CD8-positive, alpha-beta memory T cell (primary cell): ENCODE results near the gene GRAMD4. TPM values are rescaled to one million over a fixed set of nuclear protein-coding genes. Genes with fewer than 3 reads are reported as not detected.
A peak's percentile ranks its signal among the peaks of the same experiment; 100 is the strongest.

Experiments used
- CTCF ChIA-PET: fragments of 350-600 bp; sonication (Branson Sonifier 250); formaldehyde crosslinking; loops from one replicate; lab custom pipeline; 2021; ENCODE audit warnings: antibody characterized with exemption; lab: Charles Lee
- POLR2A ChIA-PET: fragments of 350-600 bp; sonication (Branson Sonifier 250); formaldehyde crosslinking; loops from one replicate; lab custom pipeline; 2021; ENCODE audit warnings: antibody characterized with exemption; lab: Charles Lee
- DNase-seq, 5 donors: peaks; one replicate each; pipeline versions ENCODE4 v3.0.0 to v3.0.0-alpha.2; 2020 to 2022; ENCODE audit warnings: mixed read lengths in 1 of 5
- H3K27ac ChIP-seq: one replicate; pipeline ENCODE4 v1.7.0; 2013; ENCODE audit warnings: low read depth, mild to moderate bottlenecking, low read length, moderate library complexity
- H3K27me3 ChIP-seq: 2 replicates; pipeline ENCODE4 v1.7.0; 2013; ENCODE audit warnings: low read length, mild to moderate bottlenecking; ENCODE audit not compliant: insufficient read depth, poor library complexity, severe bottlenecking
- H3K36me3 ChIP-seq: 2 replicates; pipeline ENCODE4 v1.7.0; 2013; ENCODE audit warnings: mild to moderate bottlenecking, low read length, moderate library complexity; ENCODE audit not compliant: insufficient read depth
- H3K4me1 ChIP-seq: 2 replicates; pipeline ENCODE4 v1.7.0; 2013; ENCODE audit warnings: mild to moderate bottlenecking, low read length, moderate library complexity; ENCODE audit not compliant: insufficient read depth
- H3K4me3 ChIP-seq: 2 replicates; pipeline ENCODE4 v1.7.0; 2013; ENCODE audit warnings: mild to moderate bottlenecking, low read length
- H3K9me3 ChIP-seq: 2 replicates; pipeline ENCODE4 v1.7.0; 2013; ENCODE audit warnings: mild to moderate bottlenecking, low read length
- H3K27ac Mint-ChIP-seq, 8 donors: one replicate each; pipeline ENCODE4 v1.8.0; 2020 to 2021; ENCODE audit warnings: mixed read lengths in 8 of 8, mild to moderate bottlenecking in 6 of 8, inconsistent platforms in 3 of 8, moderate library complexity in 3 of 8
- H3K27me3 Mint-ChIP-seq, 2 donors: one replicate each; pipeline ENCODE4 v1.8.0; 2020 to 2021; ENCODE audit warnings: mixed read lengths in 2 of 2, mild to moderate bottlenecking in 1 of 2, moderate library complexity in 1 of 2
- H3K36me3 Mint-ChIP-seq, 3 donors: one replicate each; pipeline ENCODE4 v1.8.0; 2020 to 2021; ENCODE audit warnings: mixed read lengths in 3 of 3, inconsistent platforms in 1 of 3, mild to moderate bottlenecking in 1 of 3
- H3K4me1 Mint-ChIP-seq, 3 donors: one replicate each; pipeline ENCODE4 v1.8.0; 2020 to 2021; ENCODE audit warnings: mixed read lengths in 3 of 3, inconsistent platforms in 1 of 3, mild to moderate bottlenecking in 1 of 3
- H3K4me3 Mint-ChIP-seq, 7 donors: one replicate each; pipeline ENCODE4 v1.8.0; 2020 to 2021; ENCODE audit warnings: mixed read lengths in 7 of 7, mild to moderate bottlenecking in 6 of 7, moderate library complexity in 4 of 7, inconsistent platforms in 2 of 7
- H3K9me3 Mint-ChIP-seq, 5 donors: one replicate each; pipeline ENCODE4 v1.8.0; 2020 to 2022; ENCODE audit warnings: mixed read lengths in 5 of 5, mild to moderate bottlenecking in 3 of 5, moderate library complexity in 2 of 5, inconsistent platforms in 1 of 5
- polyA plus RNA-seq: library from polyadenylated mRNA; unstranded; fragments of 300-500 nt; fragmentation: Illumina TruSeq; gene quantifications from one replicate; pipeline ENCODE4 v1.2.3, GENCODE V29; 2021
- total RNA-seq, 2 experiments: library from RNA; stranded (reverse); gene quantifications; one replicate each; pipeline ENCODE4 v1.2.3, GENCODE V29; 2021

Gene GRAMD4
- total and polyA plus RNA-seq, 3 experiments from 2014 or later: 7.6 to 33.0 (median 25.3) TPM

GRCh38 chr22:46586531-46587011, 33.6 kb upstream of the GRAMD4 start:
- no peaks in the 10 kb centered on the region for H3K27me3 ChIP-seq
- H3K9me3 Mint-ChIP-seq: no peaks in the 10 kb centered on the region
- peak overlapping the region in 3 of 7 donors; percentile 30 to 78 (median 61) for H3K4me3 Mint-ChIP-seq
- no peak overlapping the region for H3K27ac ChIP-seq
- no peaks in the 10 kb centered on the region for H3K36me3 ChIP-seq
- no peak overlapping the region for H3K4me3 ChIP-seq
- peak overlapping the region in 4 of 8 donors; percentile 40 to 86 (median 72) for H3K27ac Mint-ChIP-seq
- CTCF ChIA-PET: no interaction called here
- H3K4me1 ChIP-seq: peaks cover 15% of the 10 kb centered on the region
- H3K9me3 ChIP-seq: no peaks in the 10 kb centered on the region
- H3K27me3 Mint-ChIP-seq: no peaks in the 10 kb centered on the region
- POLR2A ChIA-PET: no interaction called here
- H3K4me1 Mint-ChIP-seq: peaks cover 11 to 27% (median 13%) of the 10 kb centered on the region in 3 donors
- peaks cover 0 to 2% (median 0%) of the 10 kb centered on the region in 3 donors for H3K36me3 Mint-ChIP-seq
- DNase-seq: no peak

DNA sequence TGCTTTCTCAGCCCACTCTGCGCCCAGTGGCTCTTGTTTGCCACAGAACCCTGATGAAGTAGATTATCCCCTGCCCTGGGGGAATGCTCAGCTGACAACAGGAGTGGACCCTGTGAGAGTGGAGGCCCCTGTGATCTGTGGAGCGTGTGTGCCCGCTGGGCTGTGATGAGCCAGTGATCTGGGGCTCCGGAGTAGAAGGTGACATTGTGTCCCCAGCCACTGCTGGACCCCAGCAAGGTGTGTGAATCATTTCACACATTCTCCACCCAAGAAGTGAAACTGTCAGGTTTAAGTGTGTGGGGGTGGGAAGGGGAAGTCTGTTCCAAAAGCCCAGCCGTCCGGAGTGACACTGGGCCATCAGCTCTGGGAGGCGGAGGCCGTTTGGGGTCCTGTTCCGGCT, 33.1 kb upstream of the GRAMD4 start:
- Mint-ChIP-seq H3K36me3 (peaks cover 0 to 2% (median 0%) of the 10 kb centered on the region in 3 donors), H3K4me3 (peak overlapping the region; percentile 30 to 78 (median 72)), H3K4me1 (peaks cover 14 to 26% (median 17%) of the 10 kb centered on the region in 3 donors), H3K9me3 (no peaks in the 10 kb centered on the region), H3K27me3 (no peaks in the 10 kb centered on the region), H3K27ac (peak overlapping the region; percentile 40 to 88 (median 72))
- ChIA-PET CTCF (no interaction called here), POLR2A (no interaction called here)
- H3K27ac ChIP-seq: no peak overlapping the region
- no peak for DNase-seq
- H3K27me3 ChIP-seq: no peaks in the 10 kb centered on the region
- no peaks in the 10 kb centered on the region for H3K9me3 ChIP-seq
- no peak overlapping the region for H3K4me3 ChIP-seq
- H3K4me1 ChIP-seq: peaks cover 18% of the 10 kb centered on the region
- H3K36me3 ChIP-seq: no peaks in the 10 kb centered on the region

GRCh38 chr22:46587492-46588278, 32.5 kb upstream of the GRAMD4 start:
- Mint-ChIP-seq H3K4me1 (peaks cover 21 to 32% (median 23%) of the 10 kb centered on the region in 3 donors), H3K27me3 (no peaks in the 10 kb centered on the region), H3K9me3 (no peaks in the 10 kb centered on the region), H3K27ac (peak overlapping the region; percentile 50 to 88 (median 72)), H3K4me3 (peak overlapping the region; percentile 50 to 78 (median 72)), H3K36me3 (peaks cover 0 to 2% (median 0%) of the 10 kb centered on the region in 3 donors)
- CTCF ChIA-PET: interaction anchor here (1.9 kb wide), 1 partner anchor 11 kb away, joined by 6 read pairs; no protein-coding TSS in a partner anchor
- Histone ChIP-seq H3K27ac (no peak overlapping the region), H3K9me3 (no peaks in the 10 kb centered on the region), H3K4me1 (peaks cover 24% of the 10 kb centered on the region), H3K4me3 (no peak overlapping the region), H3K36me3 (no peaks in the 10 kb centered on the region), H3K27me3 (no peaks in the 10 kb centered on the region)
- POLR2A ChIA-PET: no interaction called here
- peak in 1 of 5 donors; percentile 25 for DNase-seq

DNA sequence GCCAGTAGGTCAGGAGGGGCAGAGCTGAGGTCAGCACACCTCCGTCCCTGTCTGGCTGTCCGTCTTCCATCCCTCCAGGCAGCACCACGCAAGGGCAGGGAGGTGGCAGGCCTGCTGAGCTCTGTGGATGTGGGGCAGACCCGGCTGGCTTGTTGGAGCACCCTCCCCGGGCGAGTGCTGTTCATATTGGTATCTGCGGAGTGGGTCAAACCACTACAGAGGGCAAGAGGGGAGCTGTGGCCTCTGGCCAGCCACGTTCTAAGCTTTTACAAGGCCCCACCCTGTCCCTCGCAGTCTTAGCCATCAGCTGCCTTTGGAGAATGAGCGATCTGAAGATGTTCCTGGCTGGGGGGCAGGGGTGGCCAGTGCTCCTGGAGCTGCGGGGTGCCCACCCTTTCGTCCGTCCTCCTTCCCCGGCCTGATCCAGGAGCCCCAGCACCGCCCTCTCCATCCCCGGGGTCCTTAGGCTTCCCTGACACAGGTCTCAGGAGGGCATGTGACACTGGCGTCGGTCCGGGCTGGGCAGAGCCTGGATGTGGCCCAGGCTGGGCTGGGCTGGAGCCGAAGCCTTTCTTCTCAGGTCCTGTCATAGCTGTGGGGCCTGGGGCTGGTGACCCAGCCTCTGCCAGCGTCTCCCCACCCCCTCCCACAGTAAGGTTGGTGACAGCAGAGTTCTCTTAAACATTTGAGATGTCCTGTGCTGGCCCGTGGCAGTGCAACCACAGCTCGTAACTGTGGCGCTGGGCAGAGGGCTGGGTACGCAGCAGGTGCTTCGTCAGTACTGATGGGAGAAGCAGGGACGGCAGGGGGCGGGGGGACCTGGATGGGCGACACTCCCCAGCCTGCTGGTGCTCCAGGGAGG, 31.7 kb upstream of the GRAMD4 start:
- Mint-ChIP-seq H3K36me3 (peaks cover 0 to 2% (median 0%) of the 10 kb centered on the region in 3 donors), H3K4me1 (peaks cover 27 to 40% (median 29%) of the 10 kb centered on the region in 3 donors), H3K4me3 (peak overlapping the region in 2 of 7 donors; percentile 31 to 34), H3K27me3 (no peaks in the 10 kb centered on the region), H3K27ac (peak overlapping the region in 1 of 8 donors; percentile 68), H3K9me3 (no peaks in the 10 kb centered on the region)
- H3K27me3 ChIP-seq: no peaks in the 10 kb centered on the region
- DNase-seq: no peak
- ChIA-PET POLR2A (no interaction called here), CTCF (interaction anchor here (1.1 to 1.9 kb wide), 2 partner anchors 10 to 83 kb away, joined by 3 to 6 read pairs; no protein-coding TSS in a partner anchor)
- no peaks in the 10 kb centered on the region for H3K9me3 ChIP-seq
- H3K4me1 ChIP-seq: peaks cover 32% of the 10 kb centered on the region
- no peak overlapping the region for H3K4me3 ChIP-seq
- H3K27ac ChIP-seq: no peak overlapping the region
- no peaks in the 10 kb centered on the region for H3K36me3 ChIP-seq

GRCh38 chr22:46589141-46589748, 30.9 kb upstream of the GRAMD4 start:
- no peaks in the 10 kb centered on the region for H3K9me3 Mint-ChIP-seq
- POLR2A ChIA-PET: no interaction called here
- Histone ChIP-seq H3K36me3 (no peaks in the 10 kb centered on the region), H3K27me3 (no peaks in the 10 kb centered on the region), H3K9me3 (no peaks in the 10 kb centered on the region), H3K4me1 (peaks cover 32% of the 10 kb centered on the region), H3K4me3 (no peak overlapping the region), H3K27ac (no peak overlapping the region)
- CTCF ChIA-PET: interaction anchor here (1.1 to 1.9 kb wide), 2 partner anchors 10 to 83 kb away, joined by 3 to 6 read pairs; no protein-coding TSS in a partner anchor
- peak overlapping the region in 1 of 8 donors; percentile 63 for H3K27ac Mint-ChIP-seq
- peaks cover 27 to 41% (median 29%) of the 10 kb centered on the region in 3 donors for H3K4me1 Mint-ChIP-seq
- peaks cover 0 to under 1% (median 0%) of the 10 kb centered on the region in 3 donors for H3K36me3 Mint-ChIP-seq
- H3K4me3 Mint-ChIP-seq: no peak overlapping the region
- DNase-seq: no peak
- H3K27me3 Mint-ChIP-seq: no peaks in the 10 kb centered on the region

GRCh38 chr22:46589871-46590271, 30.3 kb upstream of the GRAMD4 start:
- Mint-ChIP-seq H3K9me3 (no peaks in the 10 kb centered on the region), H3K36me3 (no peaks in the 10 kb centered on the region), H3K27me3 (no peaks in the 10 kb centered on the region), H3K27ac (no peak overlapping the region), H3K4me3 (no peak overlapping the region), H3K4me1 (peaks cover 27 to 41% (median 29%) of the 10 kb centered on the region in 3 donors)
- Histone ChIP-seq H3K9me3 (no peaks in the 10 kb centered on the region), H3K27me3 (no peaks in the 10 kb centered on the region), H3K4me1 (peaks cover 32% of the 10 kb centered on the region), H3K4me3 (no peak overlapping the region), H3K36me3 (no peaks in the 10 kb centered on the region), H3K27ac (no peak overlapping the region)
- ChIA-PET POLR2A (no interaction called here), CTCF (no interaction called here)
- DNase-seq: no peak

GRCh38 chr22:46590334-46590733, 29.9 kb upstream of the GRAMD4 start:
- POLR2A ChIA-PET: no interaction called here
- no peak for DNase-seq

More at GRCh38 chr22:46590334-46590733, 29.9 kb upstream of the GRAMD4 start:
- Mint-ChIP-seq H3K9me3 (no peaks in the 10 kb centered on the region), H3K4me3 (no peak overlapping the region), H3K27me3 (no peaks in the 10 kb centered on the region), H3K4me1 (peaks cover 27 to 41% (median 29%) of the 10 kb centered on the region in 3 donors), H3K36me3 (no peaks in the 10 kb centered on the region), H3K27ac (no peak overlapping the region)
- H3K36me3 ChIP-seq: no peaks in the 10 kb centered on the region
- H3K27ac ChIP-seq: no peak overlapping the region
- no peaks in the 10 kb centered on the region for H3K9me3 ChIP-seq
- CTCF ChIA-PET: no interaction called here
- peaks cover 32% of the 10 kb centered on the region for H3K4me1 ChIP-seq
- H3K4me3 ChIP-seq: no peak overlapping the region
- no peaks in the 10 kb centered on the region for H3K27me3 ChIP-seq
